NCI-H446 (cell line): ENCODE data around the gene HLA-DPB1.
"Not testable (repeated sequence)": the region's sequence is repeated elsewhere in the genome, so short reads cannot be mapped to it uniquely, and the experiment has no call there.

Source experiments
- DNase-seq, 2 experiments: peaks; one replicate each; lab custom pipeline; 2025; lab: John Stamatoyannopoulos, UW

HLA-DPB1 gene

GRCh38 chr6:33075568-33076405, at the start of gene HLA-DPB1:
Gene HLA-DPB1 (plus strand): TSS chr6:33075990. CDS start chr6:33076042, 52 bp downstream.
- no peak for DNase-seq

DNA sequence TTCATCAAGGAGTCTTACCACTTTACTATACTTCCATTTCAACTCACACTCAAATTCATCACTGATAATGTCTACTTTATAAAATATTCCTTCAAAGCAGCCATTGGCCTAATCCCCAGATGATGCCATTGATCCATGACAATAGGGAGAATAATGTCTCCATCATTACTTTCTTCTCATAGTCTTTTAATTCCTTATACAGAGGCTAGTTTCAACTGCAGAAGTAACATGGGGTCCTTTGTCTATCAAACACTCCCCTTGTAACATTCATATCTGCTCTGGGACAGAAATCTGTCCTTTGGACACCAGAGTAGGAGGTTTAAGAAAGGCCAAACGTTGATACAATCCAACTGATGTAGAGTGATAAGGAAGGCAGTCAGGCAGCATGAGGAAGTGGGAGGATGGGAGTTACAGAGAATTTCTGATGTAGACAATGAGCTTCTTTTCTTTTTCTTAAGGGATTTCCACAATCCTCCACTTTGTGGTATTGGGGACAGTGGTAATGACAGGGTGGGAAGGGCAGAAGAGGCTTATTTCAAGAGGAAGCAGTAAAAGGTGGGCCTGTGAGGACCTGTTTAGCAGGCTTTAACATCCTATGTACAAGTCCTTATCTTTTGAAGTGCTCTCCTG, 47.5 kb upstream of the HLA-DPB1 start:
- no peak for DNase-seq

DNA sequence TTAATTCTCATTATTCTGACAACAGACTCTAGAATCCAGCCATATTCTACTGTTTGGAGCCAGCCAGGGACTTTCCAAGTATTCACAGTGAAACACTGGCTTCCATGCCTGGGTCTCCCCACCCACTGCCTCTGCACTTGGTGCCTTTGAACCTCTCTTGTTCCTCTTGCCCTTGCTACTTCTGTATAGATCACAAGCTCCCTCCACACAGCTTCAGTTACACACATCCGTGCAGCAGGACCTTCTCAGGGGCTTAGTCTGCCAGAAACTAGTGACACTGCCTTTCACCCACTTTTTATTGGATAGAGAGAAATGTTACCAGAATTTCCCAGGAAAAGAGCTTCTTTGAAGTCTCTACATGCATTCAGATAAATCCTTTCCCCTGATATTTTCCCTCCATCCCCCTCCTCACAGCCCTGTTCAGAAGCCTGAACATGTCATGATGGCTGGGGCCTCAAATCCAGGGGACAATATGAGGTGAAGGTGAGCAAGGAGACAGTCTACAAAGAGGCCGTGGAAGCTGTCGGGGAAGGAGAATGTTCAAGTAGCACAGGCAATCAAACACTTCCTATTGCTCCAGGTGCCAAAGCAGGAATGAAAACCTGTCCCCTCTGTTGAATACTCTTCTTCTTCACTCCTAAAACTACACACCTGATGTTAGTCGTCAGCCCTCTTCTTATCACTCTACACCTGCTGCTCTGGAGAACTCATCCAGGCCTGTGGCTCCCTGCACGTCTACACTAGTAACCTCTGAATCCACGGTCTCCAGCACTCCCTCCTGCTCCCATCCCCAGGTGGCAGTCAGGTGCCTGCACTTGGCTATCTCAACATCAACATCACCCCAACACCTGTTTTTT, 46.2 kb upstream of the HLA-DPB1 start:
- no peak for DNase-seq

- DNase-seq, result no peak
These were observed 45.5 kb upstream of the HLA-DPB1 start for GRCh38 chr6:33030245-33030644.

DNA sequence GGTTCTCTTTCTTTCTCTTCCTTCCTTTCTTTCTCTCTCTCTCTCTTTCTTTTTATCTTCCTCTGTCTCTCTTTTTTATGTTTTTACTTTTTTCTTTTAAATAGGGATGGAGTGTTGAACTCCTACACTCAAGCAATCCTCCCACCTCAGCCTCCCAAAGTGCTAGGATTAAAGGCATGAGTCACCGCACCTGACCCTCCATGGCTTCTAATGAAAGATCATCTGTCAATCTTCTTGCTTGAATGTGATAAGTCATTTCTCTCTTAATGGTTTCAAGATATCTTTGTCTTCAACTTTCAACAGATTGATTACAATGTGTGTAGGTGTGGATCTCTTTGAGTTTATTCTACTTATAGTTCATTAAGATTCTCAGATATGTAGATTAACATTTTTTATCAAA, 41.2 kb upstream of the HLA-DPB1 start:
- no peak for DNase-seq

DNA sequence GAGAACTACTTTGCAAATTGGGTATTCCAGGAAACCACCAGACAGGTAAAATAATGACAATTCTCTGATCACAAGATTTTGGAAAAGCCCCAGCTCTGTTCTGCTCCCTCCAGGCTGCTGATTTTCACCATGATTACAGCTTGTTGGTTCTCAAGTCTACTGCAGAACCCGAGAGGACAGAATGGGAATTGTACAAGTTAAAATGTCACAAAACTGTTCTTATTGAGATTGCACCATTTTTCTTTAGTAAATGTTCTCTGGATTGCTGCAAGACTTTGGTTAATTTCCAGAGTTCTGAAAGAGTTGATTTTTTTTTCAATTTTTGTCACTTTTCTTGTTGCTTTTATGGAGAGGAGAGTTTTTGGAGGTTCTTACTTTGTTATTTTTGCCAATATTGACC, 39.3 kb upstream of the HLA-DPB1 start:
- no peak for DNase-seq

DNA sequence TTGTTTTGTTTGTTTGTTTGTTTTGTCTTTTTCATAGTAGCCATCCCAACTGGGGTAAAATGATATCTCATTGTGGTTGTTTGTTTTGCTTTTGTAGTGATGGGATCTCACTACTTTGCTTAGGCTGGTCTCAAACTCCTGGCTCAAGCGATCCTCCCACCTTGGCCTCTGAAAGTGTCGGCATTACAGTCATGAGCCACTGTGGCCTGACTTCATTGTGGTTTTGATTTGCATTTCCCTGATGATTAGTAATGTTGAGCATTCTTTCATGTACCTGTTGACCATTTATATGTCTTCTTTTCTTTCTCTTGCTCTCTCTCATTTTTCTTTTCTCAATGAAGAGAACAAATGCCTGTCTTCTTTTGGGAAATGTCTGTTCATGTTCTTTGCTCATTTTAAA, 35.6 kb upstream of the HLA-DPB1 start:
- DNase-seq, result no peak

DNA sequence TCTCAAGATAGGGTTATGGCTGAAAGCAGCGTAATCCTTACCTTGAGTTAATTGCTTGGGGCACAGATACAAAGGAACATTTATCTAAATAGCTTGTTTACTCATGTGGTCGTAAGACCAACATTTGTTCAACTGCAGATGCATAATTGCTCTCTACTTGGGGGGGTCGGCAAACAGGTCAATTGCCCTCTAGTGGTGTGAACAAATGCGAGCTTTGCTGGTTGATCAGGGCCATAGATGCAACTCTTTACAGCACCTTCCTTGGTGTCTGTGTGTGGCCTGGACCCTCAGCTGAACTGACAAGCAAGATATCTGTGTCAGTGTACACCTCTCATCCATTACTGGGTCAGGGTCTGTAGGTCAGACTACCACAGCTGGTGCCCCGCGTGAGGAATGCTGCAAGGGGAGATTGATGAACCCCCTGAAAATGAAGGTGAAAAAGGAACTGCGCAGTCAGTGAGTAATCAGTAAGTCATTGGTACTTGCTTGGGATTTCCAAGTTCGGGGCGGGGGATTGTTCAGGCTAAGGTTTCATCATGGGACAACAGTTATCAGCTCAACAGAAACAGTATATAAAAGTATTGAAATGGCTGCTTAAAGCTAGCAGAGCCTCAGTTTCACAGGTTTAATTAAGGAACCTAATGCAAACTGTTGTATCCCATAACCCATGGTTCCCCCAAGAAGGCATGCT, 26.3 kb upstream of the HLA-DPB1 start:
- no peak for DNase-seq

GRCh38 chr6:33050014-33050810, 25.6 kb upstream of the HLA-DPB1 start:
- no peak for DNase-seq

DNA sequence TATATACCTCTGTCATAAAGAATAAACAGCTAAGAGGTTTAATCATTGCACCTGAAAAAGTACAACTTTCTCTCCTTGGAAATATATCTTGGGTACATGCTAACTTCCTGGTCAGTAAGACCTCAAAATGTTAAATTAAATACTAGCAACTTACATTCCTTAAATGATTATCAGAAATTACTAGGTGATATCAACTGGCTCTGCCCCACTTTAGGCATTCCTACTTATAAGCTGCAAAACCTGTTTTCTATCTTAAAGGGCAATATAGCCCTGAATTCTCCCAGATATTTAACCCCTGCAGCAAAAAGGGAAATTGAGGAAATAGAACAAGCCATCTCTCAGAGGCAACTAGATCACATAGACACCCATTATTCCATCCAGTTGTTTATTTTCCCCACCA, 23.2 kb upstream of the HLA-DPB1 start:
- DNase-seq, result no peak

- DNase-seq, result no peak
These were observed 22.6 kb upstream of the HLA-DPB1 start for GRCh38 chr6:33053230-33053629.

DNA sequence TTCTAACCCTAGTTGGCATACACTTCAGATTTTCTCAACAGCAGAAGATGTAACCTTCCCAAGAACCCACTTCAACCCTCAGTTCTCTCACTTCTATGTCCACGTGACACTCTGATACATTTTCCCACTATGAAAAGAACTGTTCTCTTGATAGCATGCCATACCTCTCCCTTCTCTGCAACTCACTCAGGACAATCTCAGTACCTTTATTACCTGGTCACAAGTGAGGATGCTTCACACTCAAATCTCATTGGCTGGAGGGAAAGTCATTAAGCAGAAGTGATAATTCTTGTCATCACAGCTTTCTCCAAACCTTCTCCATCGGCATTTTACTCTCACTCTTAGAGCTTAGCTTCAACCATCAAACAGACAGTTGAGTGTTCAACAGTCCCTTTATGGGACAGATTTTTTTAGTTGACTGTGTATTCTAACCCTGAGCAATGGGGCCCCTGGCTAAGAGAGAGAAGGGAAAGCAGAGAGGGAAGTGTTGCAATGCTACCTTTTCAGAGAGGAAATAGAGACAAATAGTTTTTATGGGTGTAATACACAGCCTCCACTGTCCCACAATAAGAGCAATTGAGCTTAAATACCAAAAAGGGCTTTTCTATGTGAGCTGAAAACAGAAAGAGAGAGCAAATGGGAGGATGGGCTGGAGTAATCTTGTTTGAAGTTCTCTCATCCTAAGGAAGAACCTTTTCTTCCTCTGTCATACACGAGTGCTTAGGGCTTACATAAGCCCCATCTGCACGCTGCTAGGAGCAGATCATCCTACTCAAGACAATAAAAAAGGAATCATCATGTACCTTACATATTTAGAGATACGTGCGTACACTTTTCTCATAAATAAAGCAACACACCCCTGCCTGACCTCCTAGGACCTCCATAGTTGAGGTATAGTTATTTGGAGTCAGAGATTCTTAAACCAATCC, 18.3 kb upstream of the HLA-DPB1 start:
- no peak for DNase-seq

GRCh38 chr6:33061987-33062386, 13.8 kb upstream of the HLA-DPB1 start:
- peak in 1 of 2 experiments; percentile 14 for DNase-seq

DNA sequence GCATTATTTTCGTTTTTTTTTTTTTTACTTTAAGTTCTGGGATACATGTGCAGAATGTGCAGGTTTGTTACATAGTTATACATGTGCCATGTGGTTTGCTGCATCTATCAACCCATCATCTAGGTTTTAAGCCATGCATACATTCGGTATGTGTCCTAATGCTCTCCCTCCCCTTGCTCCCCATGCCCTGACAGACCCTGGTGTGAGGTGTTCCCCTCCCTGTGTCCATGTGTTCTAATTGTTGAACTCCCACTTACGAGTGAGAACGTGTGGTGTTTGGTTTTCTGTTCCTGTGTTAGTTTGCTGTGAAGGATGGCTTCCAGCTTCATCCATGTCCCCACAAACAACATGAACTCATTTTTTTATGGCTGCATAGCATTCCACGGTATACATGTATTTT, 12.4 kb upstream of the HLA-DPB1 start:
- not testable (repeated sequence) for DNase-seq

DNA sequence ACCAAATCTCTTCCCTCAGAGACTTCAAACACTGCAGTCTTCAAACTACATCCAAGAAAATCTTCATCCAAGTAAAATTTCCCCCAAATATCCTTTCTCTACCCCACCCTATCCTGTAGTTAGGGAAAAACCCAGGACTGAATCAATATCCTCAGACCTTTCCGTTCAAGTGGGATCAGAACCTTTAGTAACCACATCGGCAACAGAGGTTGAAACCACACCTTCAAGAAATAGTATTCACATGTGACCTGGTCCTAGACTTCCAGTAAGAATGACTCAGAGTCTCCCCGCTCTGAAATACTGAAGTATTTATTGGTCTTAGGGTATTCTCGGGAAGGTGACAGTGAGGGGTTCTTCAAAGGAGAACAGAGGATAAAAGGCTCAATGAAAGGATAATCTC, 11.1 kb upstream of the HLA-DPB1 start:
- no peak for DNase-seq

GRCh38 chr6:33065312-33065711, 10.5 kb upstream of the HLA-DPB1 start:
- DNase-seq, result no peak

- no peak for DNase-seq
These were observed 8.8 kb upstream of the HLA-DPB1 start for GRCh38 chr6:33066917-33067521.

DNA sequence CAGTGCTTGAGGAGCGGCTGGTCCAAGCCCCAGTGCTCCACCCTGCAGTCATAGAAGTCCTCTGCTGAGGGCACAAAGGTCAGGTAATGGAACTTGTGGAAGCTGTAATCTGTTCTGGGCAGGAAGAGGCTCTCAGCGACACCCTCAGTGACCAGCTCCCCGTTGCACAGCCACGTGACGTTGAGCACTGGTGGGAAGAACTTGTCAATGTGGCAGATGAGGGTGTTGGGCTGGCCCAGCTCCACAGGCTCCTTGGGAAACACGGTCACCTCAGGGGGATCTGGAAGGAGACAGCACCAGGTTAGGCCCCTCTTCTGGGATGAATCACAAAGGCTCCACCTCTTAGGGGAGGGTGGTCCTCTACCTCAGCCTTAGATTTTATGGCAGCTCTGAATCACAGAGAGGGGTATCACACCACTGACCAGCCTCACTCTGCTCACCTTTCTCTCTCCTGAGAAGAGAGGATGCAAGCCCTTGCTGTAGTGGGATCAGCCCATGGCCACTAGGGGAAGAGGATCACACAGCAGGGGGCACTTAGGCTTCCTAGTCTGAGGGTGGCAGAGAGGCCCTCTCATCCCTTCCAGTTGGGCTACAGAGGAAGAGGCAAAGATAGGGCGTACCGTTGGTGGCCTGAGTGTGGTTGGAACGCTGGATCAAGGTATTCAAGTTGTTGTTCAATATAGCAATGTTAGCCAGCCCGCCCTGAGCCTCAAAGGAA, 6.6 kb upstream of the HLA-DPB1 start:
- no peak for DNase-seq

- no peak for DNase-seq
These were observed 4.9 kb upstream of the HLA-DPB1 start for GRCh38 chr6:33070909-33071308.
